SK-N-SH treated with all-trans-retinoic acid at 6 μM for 48 hours (cell line): ENCODE data around the gene EYA4.

Experiments used
- CSDC2 ChIP-seq: fragments of 250-450 bp; sonication (Bioruptor Pico); IDR thresholded peaks from 2 replicates; pipeline ENCODE4 v1.5.0; 2020; ENCODE audit warnings: mild to moderate bottlenecking, moderate library complexity
- ESRRG ChIP-seq: fragments of 250-450 bp; sonication (Bioruptor Pico); IDR thresholded peaks from 2 replicates; pipeline ENCODE4 v1.6.1; 2021; ENCODE audit warnings: mild to moderate bottlenecking
- PPARA ChIP-seq: fragments of 250-450 bp; sonication (Bioruptor Pico); IDR thresholded peaks from 2 replicates; pipeline ENCODE4 v1.5.0; 2020; ENCODE audit warnings: mild to moderate bottlenecking, borderline replicate concordance
- RARB ChIP-seq: fragments of 250-450 bp; sonication (Bioruptor Pico); IDR thresholded peaks from 2 replicates; pipeline ENCODE4 v1.8.0; 2021; ENCODE audit warnings: mild to moderate bottlenecking, moderate library complexity
- ZFP3 ChIP-seq: fragments of 250-450 bp; sonication (Bioruptor Pico); IDR thresholded peaks from 2 replicates; pipeline ENCODE4 v1.5.0; 2020; ENCODE audit warnings: mild to moderate bottlenecking, moderate library complexity
- TF ChIP-seq, protein P1 (sequence below): fragments of 250-450 bp; sonication (Bioruptor Pico); IDR thresholded peaks from 2 replicates; pipeline ENCODE4 v1.8.0; 2021; ENCODE audit warnings: low read depth, mild to moderate bottlenecking, moderate library complexity, borderline replicate concordance

DNA sequence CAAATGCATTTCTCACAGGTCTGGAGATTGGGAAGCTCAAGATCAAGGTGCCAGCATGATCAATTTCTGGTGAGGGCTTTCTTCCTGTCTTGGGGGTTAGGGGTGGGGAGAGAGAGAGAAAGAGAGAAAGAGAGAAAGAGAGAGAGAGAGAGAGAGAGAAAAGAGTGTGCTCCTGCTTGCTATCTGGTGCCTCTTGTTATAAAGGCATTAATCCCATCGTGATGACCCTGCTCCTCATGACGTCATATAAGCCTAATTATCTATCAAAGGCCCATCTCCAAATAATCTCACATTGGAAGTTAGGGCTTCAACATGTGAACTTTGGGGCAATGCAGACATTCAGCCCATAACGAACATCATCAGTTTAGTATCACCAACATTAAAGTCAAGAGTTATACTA, 114.8 kb downstream of the EYA4 start:
- TF ChIP-seq ZFP3 (CRISPR knock-in tag) (no peak), RARB (CRISPR knock-in tag) (no peak), ESRRG (no peak), PPARA (CRISPR knock-in tag) (no peak), CSDC2 (CRISPR knock-in tag) (no peak)
- TF ChIP-seq, protein P1, sequence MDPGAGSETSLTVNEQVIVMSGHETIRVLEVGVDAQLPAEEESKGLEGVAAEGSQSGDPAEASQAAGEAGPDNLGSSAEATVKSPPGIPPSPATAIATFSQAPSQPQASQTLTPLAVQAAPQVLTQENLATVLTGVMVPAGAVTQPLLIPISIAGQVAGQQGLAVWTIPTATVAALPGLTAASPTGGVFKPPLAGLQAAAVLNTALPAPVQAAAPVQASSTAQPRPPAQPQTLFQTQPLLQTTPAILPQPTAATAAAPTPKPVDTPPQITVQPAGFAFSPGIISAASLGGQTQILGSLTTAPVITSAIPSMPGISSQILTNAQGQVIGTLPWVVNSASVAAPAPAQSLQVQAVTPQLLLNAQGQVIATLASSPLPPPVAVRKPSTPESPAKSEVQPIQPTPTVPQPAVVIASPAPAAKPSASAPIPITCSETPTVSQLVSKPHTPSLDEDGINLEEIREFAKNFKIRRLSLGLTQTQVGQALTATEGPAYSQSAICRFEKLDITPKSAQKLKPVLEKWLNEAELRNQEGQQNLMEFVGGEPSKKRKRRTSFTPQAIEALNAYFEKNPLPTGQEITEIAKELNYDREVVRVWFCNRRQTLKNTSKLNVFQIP = no peak
